Activated CD8-positive, alpha-beta memory T cell treated with anti-CD3 and anti-CD28 coated beads, Interleukin-2, amount 50 U/mL, for 4 hours (primary cell): ENCODE data around the gene ERLIN1.

Experiments used
- DNase-seq: peaks from one replicate; pipeline ENCODE4 v3.0.0-alpha.2; 2020

ERLIN1 gene

GRCh38 chr10:100168313-100168643, 17.6 kb downstream of the ERLIN1 start:
- no peak for DNase-seq

- no peak for DNase-seq
Measured at GRCh38 chr10:100167553-100168312, 18.1 kb downstream of the ERLIN1 start.

- no peak for DNase-seq
Measured at GRCh38 chr10:100163704-100164621, 21.9 kb downstream of the ERLIN1 start.

- no peak for DNase-seq
Measured at GRCh38 chr10:100162696-100163095, 23.1 kb downstream of the ERLIN1 start.

- no peak for DNase-seq
Measured at GRCh38 chr10:100158044-100158805, 27.6 kb downstream of the ERLIN1 start.

- no peak for DNase-seq
Measured at GRCh38 chr10:100157156-100157555, 28.7 kb downstream of the ERLIN1 start.

GRCh38 chr10:100155936-100156335, 29.9 kb downstream of the ERLIN1 start:
- no peak for DNase-seq

GRCh38 chr10:100154666-100155065, 31.2 kb downstream of the ERLIN1 start:
- no peak for DNase-seq

- no peak for DNase-seq
Measured at GRCh38 chr10:100153239-100153825, 32.5 kb downstream of the ERLIN1 start.

GRCh38 chr10:100151723-100152300, 34.0 kb downstream of the ERLIN1 start:
- DNase-seq = no peak

GRCh38 chr10:100148353-100149211, 37.2 kb downstream of the ERLIN1 start:
- peak; percentile 24 for DNase-seq

- no peak for DNase-seq
Measured at GRCh38 chr10:100146875-100147650, 38.8 kb downstream of the ERLIN1 start.

- DNase-seq = no peak
Measured at GRCh38 chr10:100146398-100146797, 39.4 kb downstream of the ERLIN1 start.

- DNase-seq = no peak
Measured at GRCh38 chr10:100143756-100144155, 42.1 kb downstream of the ERLIN1 start.

GRCh38 chr10:100141446-100142087, 44.3 kb downstream of the ERLIN1 start:
- DNase-seq = no peak

GRCh38 chr10:100140070-100140469, 45.8 kb downstream of the ERLIN1 start:
- DNase-seq = no peak

GRCh38 chr10:100138921-100139496, 46.8 kb downstream of the ERLIN1 start:
- no peak for DNase-seq

GRCh38 chr10:100135486-100135885, 50.3 kb downstream of the ERLIN1 start:
- DNase-seq = no peak

GRCh38 chr10:100133801-100134200, 52.0 kb downstream of the ERLIN1 start:
- DNase-seq = no peak

- DNase-seq = no peak
Measured at GRCh38 chr10:100132427-100132826, 53.4 kb downstream of the ERLIN1 start.
